ENCODE measurements around the gene TMEM200C.

The TMEM200C gene

DNA sequence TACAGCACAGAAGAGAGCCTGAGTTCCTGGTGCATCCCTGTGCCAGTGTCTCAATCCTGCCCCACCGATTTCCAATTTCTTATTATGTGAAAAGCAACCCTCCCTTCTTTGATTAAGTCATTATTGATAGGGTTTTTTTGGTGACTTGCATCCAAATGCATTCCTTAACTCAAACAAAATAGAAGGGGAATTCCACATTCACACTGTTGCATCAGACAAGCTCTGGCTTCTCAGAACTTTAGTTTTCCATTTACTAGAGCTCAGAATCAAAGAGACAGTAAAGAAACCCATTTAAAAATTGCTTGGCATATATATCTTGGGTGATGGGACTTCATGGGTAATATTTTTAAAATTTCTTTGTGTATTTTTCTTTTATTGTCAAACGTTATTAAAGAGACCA, 13.8 kb upstream of the TMEM200C start:
- DNase-seq (ENCODE audit: low read depth) = no peak
- no peak for TF ChIP-seq CTCF (conservative IDR thresholded peaks at IDR 0.05; ENCODE audit: control insufficient read depth, insufficient read depth, low read depth, low read length)

DNA sequence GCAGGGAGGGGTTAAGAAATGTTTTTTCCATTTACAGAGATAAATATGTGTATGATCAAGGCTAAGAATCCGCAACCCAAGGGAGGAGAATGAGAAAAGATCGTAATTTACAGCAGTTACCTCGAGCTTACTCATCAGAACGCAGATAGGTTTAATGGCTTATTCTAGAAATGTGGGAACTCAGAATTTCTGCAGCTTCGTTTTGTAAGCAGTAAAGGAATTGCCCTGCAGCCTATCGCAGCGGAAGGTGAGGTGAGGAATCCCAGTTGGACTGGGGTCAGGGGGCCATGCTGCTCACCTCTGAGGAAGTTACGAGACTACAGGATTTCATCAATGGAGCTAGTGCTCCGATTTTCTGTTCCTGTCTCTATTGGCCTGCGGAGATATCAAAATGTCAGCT, 8.1 kb upstream of the TMEM200C start:
- DNase-seq (ENCODE audit: low read depth) = no peak
- H3K4me3 ChIP-seq (ENCODE audit: control insufficient read depth, low read depth, low read length) = no peak overlapping the region
- no peak for TF ChIP-seq CTCF (conservative IDR thresholded peaks at IDR 0.05; ENCODE audit: control insufficient read depth, insufficient read depth, low read depth, low read length)

More for the DNA sequence above, 13.8 kb upstream of the TMEM200C start:
- H3K4me3 ChIP-seq (ENCODE audit: control insufficient read depth, low read depth, low read length) = no peak overlapping the region

- DNase-seq (ENCODE audit: low read depth) = no peak
- H3K4me3 ChIP-seq (ENCODE audit: control insufficient read depth, low read depth, low read length) = no peak overlapping the region
- TF ChIP-seq CTCF (conservative IDR thresholded peaks at IDR 0.05; ENCODE audit: control insufficient read depth, insufficient read depth, low read depth, low read length) = no peak
These were observed 4.9 kb upstream of the TMEM200C start for GRCh38 chr18:5900262-5900661.

DNA sequence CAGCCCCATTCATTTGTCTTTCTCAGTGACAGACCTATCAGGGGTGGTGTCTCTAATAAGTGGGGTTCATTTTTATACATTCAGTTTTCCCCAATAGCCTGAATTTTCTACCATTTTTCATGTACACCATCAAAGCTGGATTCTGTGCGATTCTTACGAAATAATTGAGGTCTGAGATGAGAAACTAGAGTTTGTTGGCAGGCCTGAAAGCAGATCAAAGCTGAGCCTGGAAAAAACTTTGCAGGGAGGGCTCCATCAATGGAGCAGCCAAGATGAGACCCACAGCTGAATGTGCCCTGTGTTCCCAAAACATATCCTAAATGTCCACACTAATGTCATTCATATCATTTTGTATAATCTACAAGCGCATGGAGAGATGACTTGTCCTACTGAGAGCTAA, 4.5 kb upstream of the TMEM200C start:
- no peak for DNase-seq (ENCODE audit: low read depth)
- no peak for TF ChIP-seq CTCF (conservative IDR thresholded peaks at IDR 0.05; ENCODE audit: control insufficient read depth, insufficient read depth, low read depth, low read length)
- no peak overlapping the region for H3K4me3 ChIP-seq (ENCODE audit: control insufficient read depth, low read depth, low read length)

- no peak for DNase-seq (ENCODE audit: low read depth)
- H3K4me3 ChIP-seq (ENCODE audit: control insufficient read depth, low read depth, low read length) = no peak overlapping the region
- TF ChIP-seq CTCF (conservative IDR thresholded peaks at IDR 0.05; ENCODE audit: control insufficient read depth, insufficient read depth, low read depth, low read length) = no peak
These were observed 786 bp upstream of the TMEM200C start for GRCh38 chr18:5895876-5896740.

DNA sequence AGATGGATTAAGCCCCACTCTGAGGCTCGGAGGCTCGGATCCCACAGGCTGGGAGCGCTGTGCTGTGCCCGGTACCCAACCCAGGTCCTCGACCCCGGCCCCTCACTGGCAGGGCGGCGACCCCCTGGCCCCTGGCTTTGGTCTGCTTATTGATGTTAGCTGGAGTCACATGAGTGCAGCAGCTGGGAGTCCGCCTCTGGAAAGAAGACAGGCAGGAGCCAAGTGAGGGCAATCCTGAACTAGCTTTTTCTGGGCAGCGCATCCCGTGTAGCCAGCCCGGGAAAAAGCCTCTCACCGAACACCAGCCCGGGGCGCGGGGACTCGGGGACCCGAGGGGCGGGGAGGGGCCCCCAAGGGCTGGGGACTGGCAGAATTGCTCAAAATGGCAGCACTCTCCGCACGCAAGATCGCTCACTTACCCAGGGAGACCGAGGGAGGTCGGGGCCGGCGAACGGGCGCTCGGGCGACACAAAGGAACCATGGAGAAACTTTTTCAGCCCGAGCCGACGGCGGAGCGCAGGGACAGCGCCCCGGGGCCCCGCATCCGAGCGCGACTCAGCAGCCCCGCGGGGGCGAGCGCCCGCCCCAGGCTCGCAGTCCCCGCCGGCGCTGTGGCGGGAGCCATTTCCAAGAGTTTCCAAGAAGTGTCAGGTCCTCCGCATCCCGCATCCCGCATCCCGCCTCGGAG, 567 bp downstream of the TMEM200C start:
- no peak for DNase-seq (ENCODE audit: low read depth)
- H3K4me3 ChIP-seq (ENCODE audit: control insufficient read depth, low read depth, low read length) = no peak overlapping the region
- no peak for TF ChIP-seq CTCF (conservative IDR thresholded peaks at IDR 0.05; ENCODE audit: control insufficient read depth, insufficient read depth, low read depth, low read length)
